Kidney glomerular epithelial cell (primary cell): ENCODE measurements around the gene ANKRD33B.
A peak's percentile ranks its signal among the peaks of the same experiment; 100 is the strongest.
"Not testable (repeated sequence)": the region's sequence is repeated elsewhere in the genome, so short reads cannot be mapped to it uniquely, and the experiment has no call there.

Experiments
- DNase-seq: peaks from one replicate; lab custom pipeline; 2025; lab: John Stamatoyannopoulos, UW

Gene ANKRD33B

GRCh38 chr5:10660135-10660534 is 96.3 kb downstream of the ANKRD33B start:
- DNase-seq, result no peak

GRCh38 chr5:10660720-10661387 is 97.0 kb downstream of the ANKRD33B start:
- no peak for DNase-seq

GRCh38 chr5:10661401-10661800 is 97.5 kb downstream of the ANKRD33B start:
- DNase-seq, result no peak

- no peak for DNase-seq
These were observed 98.2 kb downstream of the ANKRD33B start for GRCh38 chr5:10662083-10662482.

- DNase-seq, result no peak
These were observed 99.0 kb downstream of the ANKRD33B start for GRCh38 chr5:10662661-10663488.

GRCh38 chr5:10663489-10664179 is 99.8 kb downstream of the ANKRD33B start:
- DNase-seq, result peak; percentile 29

- DNase-seq, result not testable (repeated sequence)
These were observed 100.4 kb downstream of the ANKRD33B start for GRCh38 chr5:10664180-10664769.

- DNase-seq, result no peak
These were observed 101.9 kb downstream of the ANKRD33B start for GRCh38 chr5:10665799-10666198.

GRCh38 chr5:10666531-10667299 is 102.8 kb downstream of the ANKRD33B start:
- no peak for DNase-seq

GRCh38 chr5:10667431-10668057 is 103.7 kb downstream of the ANKRD33B start:
- DNase-seq, result no peak

- DNase-seq, result no peak
These were observed 104.8 kb downstream of the ANKRD33B start for GRCh38 chr5:10668697-10669096.

GRCh38 chr5:10669983-10670382 is 106.1 kb downstream of the ANKRD33B start:
- no peak for DNase-seq

GRCh38 chr5:10671041-10672008 is 107.5 kb downstream of the ANKRD33B start:
- no peak for DNase-seq

- DNase-seq, result no peak
These were observed 108.5 kb downstream of the ANKRD33B start for GRCh38 chr5:10672146-10673016.

- no peak for DNase-seq
These were observed 109.1 kb downstream of the ANKRD33B start for GRCh38 chr5:10673017-10673389.

GRCh38 chr5:10673407-10673806 is 109.5 kb downstream of the ANKRD33B start:
- no peak for DNase-seq

GRCh38 chr5:10674096-10674495 is 110.2 kb downstream of the ANKRD33B start:
- DNase-seq, result no peak

- DNase-seq, result no peak
These were observed 110.7 kb downstream of the ANKRD33B start for GRCh38 chr5:10674582-10674981.

GRCh38 chr5:10675177-10675700 is 111.4 kb downstream of the ANKRD33B start:
- no peak for DNase-seq
